ENCODE data around the gene IL1RAP.
A peak's percentile ranks its signal among the peaks of the same experiment; 100 is the strongest.

IL1RAP gene

DNA sequence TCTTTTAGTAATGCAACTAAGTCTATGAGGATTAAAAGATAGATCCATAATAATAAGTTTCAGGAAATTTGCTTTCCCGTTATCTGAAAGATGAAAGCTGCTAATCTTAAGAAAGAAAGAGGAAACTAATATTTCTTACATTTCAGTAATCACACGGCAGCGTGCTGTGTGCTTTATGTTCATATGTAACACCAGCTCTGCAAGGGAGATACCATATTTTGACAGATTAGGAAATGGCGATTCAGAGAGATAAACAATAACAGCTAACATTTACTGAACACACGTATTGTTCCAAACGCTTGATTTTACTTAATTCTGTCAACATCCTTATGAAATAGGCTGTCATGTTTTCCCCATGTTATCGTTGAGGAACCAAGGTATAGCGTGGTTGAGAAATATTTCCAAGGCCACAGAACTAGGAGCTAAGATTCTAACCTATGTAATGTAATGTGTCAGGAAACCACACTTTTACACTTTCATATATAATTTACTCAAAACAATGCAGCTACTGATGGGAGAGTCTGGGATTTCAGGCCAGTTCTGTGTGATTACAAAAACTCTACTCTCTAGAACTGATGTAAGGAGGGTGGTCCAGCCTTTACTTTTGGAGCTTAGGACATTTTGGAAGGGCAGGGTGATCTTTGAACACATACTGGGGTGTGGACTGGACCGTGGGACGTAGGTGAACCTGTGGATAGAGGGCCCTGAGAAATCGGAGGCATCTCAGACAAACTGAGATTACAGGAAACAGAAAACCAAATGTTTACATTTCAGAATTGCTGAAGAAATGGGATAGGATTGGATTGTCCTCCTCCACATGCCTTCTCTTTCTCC lies 100.6 kb downstream of the IL1RAP start:
- no peak for DNase-seq (ENCODE audit: low read depth in 2 of 2)

DNA sequence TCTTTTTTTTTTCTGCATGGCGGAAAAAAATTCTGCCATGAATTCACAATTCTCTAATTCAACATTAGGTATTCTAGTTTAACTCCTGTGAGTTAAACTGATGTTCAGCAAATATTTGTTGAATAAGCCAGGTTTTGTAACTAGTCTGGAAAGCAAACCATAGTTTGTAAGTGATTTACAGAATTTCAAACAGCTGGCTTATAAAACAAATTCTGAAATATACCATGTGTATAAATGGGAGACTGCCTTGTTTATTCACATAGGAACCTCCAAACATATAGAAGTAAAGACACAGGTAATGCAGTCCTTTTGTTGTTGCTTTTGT lies 101.1 kb downstream of the IL1RAP start:
- DNase-seq (ENCODE audit: low read depth in 2 of 2) = no peak

DNA sequence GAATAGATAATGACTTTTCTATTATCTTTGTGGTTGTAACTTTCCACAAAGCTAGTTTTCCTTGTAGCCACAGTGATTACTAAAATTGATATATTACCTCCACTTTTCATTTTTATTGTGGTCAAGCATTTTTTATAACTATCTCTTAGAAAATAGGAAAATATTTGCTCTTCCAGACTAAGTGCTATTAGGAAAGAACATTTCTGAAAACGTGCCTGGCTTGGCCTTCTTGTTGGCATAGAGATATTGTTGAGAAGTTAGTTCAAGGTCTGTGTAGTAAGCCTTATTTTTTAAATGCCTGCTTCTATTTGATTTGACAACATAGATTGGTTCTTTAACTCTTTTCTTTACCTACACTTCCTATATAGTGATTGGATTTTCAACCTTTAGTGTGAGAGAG lies 101.7 kb downstream of the IL1RAP start:
- no peak for DNase-seq (ENCODE audit: low read depth in 2 of 2)

DNA sequence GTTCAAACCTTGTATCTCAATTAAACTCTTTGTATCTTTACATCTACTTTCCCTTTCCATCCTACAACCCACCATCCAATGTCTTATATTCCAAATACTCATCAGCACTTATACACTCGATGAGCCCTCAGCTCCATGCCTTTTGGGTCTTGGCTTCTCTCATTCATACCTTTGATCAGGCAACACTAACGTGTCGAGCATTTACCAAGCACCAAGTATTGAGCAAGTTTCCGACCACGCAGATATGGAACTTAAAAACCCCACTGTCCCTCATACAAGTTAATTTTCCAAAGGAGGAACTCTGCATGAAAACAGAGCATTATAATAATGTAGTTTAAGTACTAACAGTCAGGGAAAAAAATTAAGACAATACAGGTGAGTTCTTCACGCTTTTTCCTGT lies 102.8 kb downstream of the IL1RAP start:
- DNase-seq (ENCODE audit: low read depth in 2 of 2) = no peak

DNA sequence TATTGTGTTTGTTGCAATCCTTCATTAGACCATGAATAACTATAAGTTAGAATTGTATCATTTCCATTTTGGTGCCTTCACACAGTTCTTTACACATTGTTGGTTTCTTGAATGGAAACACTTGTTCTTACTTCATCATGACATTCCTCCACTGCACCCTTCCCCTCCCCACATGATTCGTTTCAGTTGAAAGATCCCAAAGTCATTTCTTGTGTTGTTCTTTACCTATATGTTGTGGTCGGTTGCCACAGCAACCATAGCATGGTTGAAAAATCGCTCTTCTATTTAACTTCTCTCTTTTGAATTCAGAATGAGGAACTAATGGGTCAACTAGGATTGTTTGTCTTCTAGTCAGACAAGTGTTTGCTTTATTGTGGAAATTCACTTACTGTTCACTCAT lies 103.3 kb downstream of the IL1RAP start:
- peak; percentile 4 to 18 for DNase-seq (ENCODE audit: low read depth in 2 of 2)

DNA sequence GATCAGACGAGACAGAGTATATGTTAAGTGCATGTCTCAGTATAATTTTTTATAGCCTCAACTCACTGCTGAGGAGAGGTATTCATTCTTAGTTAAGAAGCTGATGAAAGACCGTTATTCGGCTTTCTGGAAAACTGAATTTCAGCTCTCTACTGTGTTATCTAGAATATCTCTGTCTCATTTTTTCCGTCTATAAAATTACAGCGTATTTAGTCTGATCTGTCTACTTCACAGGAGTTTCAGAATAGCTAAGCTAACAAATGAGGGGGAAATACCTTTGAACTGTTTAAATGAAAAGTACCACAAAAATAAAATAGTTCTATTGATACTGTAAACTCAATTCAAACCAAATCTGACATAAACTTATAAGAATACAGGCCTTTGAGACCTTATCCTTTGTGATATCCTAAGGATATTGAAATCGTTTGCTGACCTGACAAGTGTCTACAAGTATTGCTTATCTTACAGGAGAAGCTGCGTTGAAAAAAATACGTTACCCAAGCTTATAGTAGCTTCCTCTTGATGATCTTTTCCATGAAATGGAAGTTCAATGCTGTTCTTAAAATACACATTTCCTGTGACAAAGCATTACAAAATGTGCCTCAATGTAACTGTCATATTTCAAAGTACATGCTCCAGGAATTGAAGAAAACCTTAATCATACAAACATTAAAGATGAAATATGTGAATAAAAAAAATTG lies 104.6 kb downstream of the IL1RAP start:
- no peak for DNase-seq (ENCODE audit: low read depth in 2 of 2)

DNA sequence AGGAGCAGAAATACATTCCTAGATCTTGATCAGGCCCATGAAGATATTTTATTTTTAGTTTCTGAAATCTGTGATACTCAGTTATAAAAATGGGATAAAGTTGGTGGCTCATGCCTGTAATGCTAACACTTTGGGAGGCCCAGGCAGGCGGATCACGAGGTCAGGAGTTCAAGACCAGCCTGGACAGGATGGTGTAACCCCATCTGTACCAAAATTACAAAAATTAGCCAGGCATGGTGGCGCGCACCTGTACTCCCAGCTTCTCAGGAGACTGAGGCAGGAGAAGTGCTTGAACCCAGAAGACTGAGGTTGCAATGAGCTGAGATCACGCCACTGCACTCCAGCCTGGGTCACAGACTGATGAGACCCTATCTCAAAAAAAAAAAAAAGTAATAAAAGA lies 105.5 kb downstream of the IL1RAP start:
- DNase-seq (ENCODE audit: low read depth in 2 of 2) = no peak

DNA sequence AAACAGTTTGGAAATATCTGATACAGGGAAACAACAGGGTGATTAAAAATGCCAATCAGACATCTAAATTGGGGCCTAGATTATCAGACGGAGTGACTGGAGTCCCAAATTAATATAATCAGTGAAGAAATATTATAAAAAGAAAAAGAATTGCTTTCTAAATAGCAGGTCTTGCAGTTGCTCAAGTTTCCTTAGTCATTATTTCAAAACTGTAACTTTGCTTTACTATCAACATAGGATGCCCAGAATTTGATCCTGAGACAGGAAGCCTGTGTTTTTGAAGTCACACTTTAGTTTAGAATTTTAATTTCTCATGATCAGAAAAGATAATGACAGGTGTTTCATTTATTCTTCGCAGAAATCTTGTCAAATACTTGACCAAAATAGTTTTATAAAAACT lies 105.9 kb downstream of the IL1RAP start:
- DNase-seq (ENCODE audit: low read depth in 2 of 2) = no peak

DNA sequence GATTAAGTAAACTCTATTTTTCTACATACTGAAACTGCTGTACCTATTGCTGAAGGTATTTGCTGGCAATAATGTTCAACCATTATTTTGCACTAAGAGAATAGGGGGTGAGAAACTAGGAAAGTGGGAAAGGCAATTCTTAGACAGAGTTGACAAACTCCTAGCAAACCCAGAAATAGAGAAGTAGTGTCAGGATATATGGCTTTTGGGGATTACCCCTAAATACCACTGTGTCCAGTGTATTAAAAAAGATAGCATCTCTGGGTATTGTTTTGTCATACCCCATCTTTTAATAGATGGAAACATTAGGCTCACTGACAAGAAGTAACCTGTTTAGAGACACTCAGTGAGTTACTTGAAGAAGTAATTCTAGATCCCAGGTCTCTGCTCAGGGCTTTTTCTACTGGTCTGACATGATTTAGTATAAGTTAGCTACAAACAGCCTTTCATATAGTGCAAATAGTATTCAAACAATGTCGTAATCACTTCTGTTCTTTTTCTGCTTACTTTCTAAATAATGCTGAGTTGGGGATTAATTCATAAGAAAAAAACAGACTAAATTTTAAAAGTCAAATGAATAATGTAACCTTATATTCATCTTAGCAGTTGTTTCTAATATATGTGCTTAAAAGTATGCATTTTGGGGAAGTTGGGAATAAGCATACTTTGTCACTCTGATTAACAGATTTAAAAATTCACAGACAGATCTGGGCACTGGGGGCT lies 107.2 kb downstream of the IL1RAP start:
- no peak for DNase-seq (ENCODE audit: low read depth in 2 of 2)

DNA sequence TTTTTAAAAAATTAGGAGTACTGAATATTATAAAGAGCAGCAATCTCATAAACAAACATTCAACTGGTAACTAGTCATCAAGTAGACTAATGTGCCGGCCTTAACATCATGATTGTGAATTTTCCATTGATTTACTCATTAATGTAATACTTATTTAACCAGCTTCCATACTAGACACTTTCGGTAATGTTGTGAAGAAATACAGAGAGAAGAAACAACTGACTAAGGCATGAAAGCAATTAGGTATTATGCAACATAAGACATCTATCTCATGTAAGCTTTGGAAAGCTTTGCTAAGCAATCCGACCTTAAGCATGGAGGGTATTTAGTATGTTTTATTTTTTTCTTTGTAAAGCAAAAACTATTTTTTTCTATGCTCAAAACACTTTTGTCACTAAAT lies 108.0 kb downstream of the IL1RAP start:
- no peak for DNase-seq (ENCODE audit: low read depth in 2 of 2)

DNA sequence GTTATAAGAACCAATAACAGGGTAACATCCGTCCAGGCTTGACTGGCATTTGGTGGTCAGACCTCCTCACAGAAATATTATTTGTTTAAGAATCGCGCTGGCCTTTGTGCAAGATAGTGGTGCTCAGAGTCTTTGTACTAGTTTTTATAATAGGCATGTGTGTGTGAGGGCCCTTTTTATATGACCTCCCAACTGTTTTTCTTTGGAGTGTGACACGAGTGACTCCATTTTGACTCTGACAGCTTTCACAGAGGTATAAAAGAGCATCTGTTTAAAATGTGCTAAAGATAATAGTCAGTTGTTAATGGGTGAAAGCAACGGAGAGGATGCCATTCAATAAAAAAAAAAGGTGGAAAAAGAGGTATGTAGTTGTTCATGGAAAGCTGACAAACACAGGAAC lies 110.4 kb downstream of the IL1RAP start:
- no peak for DNase-seq (ENCODE audit: low read depth in 2 of 2)

DNA sequence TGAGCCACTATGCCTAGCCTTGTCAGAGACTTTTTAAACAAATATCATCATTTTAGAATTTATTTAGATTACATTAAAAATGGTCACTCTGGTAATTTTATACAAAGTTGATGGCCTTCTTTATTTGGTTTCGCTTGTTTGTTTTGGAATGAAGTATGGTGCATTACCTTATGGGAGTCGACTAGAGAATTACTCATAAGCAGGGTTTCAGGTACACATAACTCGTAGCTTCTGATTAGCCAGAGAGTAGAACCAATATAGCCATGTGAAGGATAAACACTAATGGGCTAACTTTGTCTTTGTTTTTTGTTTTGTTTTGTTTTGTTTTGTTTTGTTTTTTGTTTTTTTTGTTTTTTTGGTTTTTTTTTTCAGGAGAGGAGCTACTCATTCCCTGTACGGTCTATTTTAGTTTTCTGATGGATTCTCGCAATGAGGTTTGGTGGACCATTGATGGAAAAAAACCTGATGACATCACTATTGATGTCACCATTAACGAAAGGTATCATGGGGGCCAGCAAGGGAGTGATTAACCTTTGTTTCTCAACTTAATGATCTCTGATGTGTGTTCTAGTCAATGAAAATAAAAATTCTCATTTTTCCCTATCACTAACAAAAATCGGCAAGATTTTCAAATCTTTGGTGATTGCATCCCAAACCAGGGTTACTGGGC lies 113.2 kb downstream of the IL1RAP start:
- DNase-seq (ENCODE audit: low read depth in 2 of 2) = no peak

DNA sequence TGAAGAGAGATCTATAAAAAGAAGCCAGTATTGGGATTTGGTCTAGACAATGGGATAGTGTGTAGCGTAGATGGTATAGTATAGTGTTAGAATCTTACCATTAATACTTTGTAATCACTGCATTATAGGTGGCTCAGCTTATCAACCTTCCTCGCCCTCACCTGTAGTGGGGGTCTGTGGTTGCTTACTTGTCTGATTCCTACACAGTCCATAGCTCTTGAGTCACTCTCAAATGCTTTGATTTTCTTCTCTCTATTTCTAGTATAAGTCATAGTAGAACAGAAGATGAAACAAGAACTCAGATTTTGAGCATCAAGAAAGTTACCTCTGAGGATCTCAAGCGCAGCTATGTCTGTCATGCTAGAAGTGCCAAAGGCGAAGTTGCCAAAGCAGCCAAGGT lies 115.2 kb downstream of the IL1RAP start:
- no peak for DNase-seq (ENCODE audit: low read depth in 2 of 2)

DNA sequence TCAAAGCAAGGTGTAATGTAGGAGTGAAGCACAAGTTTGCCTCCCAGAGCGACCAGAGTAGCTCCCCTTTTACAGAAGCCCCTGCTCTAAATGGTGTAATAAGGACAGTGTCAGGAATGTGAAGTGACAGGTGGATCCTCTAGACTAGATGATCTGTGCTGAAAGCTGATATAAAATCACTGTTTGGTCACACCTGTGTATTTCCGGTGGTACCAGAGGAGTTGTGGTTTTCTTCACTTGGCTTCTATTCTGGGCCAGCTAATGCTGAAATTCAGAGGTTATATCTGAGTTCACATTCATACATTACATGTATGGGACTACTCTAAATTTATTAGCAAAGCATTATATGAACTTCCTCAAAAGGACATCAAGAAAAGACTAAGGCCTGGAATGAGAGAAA lies 117.4 kb downstream of the IL1RAP start:
- no peak for DNase-seq (ENCODE audit: low read depth in 2 of 2)

DNA sequence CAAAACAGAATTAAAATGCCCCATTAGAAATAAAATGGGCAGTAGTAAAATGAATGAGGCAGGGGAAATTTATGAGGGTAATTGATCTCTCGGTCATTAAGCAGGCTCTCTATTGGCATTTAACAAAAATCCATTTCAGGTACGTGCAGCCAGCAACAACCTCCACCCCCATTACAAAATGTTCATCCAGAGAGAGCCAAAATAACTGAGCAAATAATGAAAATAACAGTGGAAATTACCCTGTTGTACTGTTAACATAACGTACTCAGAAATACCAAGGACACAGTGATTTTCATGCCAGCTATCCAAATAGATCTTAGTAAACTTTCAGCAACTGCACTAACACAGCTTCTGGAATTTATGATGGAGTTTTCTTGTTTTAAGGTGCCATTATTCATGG lies 127.7 kb downstream of the IL1RAP start:
- no peak for DNase-seq (ENCODE audit: low read depth in 2 of 2)

DNA sequence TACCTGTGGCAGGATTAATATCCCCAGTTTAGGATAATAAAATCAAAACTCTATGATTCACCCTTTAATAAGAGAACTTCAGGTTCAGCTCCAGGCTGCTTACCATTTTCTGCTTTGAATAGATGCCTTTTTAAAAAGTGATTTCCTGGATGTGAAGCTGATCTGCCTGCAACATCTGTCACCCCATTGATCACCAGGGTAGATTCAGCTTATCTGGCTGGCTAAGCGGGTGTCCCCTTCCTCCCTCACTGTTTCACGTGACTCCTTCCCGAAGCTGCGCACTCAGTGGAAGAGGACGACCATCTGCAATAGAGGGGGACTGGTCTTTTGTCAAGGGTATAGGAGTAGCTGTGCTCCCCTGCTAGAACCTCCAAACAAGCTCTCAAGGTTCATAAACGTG lies 128.1 kb downstream of the IL1RAP start:
- no peak for DNase-seq (ENCODE audit: low read depth in 2 of 2)

DNA sequence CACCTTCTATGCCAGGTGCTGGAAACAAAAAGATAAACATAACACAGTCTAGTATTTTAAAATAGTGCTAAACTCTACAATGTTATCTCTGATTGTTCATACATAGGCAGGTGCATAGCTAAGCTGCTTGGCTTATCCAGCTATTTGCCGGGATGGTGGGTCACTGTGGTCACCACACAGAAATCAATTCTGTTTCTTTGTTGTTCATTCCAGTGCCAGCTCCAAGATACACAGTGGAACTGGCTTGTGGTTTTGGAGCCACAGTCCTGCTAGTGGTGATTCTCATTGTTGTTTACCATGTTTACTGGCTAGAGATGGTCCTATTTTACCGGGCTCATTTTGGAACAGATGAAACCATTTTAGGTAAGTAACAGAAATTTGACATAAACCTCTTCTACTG lies 130.2 kb downstream of the IL1RAP start:
- no peak for DNase-seq (ENCODE audit: low read depth in 2 of 2)

DNA sequence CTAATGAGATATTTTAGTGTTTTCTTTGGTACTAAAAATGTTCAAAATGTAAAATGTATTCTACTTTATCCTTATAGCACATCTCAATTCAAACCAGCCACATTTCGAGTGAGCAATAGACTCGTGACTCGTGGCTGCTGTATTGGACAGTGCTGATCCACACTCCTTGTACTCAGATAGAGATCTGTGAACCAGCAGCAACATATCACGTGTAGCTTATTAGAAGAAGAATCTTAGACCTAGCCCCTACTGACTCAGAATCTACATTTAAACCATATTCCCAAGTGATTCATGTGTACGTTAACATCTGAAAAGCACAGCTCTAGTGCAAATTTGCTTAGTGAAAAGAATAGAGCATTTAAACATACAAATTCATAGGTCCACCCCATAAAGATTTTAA lies 130.9 kb downstream of the IL1RAP start:
- DNase-seq (ENCODE audit: low read depth in 2 of 2) = no peak

DNA sequence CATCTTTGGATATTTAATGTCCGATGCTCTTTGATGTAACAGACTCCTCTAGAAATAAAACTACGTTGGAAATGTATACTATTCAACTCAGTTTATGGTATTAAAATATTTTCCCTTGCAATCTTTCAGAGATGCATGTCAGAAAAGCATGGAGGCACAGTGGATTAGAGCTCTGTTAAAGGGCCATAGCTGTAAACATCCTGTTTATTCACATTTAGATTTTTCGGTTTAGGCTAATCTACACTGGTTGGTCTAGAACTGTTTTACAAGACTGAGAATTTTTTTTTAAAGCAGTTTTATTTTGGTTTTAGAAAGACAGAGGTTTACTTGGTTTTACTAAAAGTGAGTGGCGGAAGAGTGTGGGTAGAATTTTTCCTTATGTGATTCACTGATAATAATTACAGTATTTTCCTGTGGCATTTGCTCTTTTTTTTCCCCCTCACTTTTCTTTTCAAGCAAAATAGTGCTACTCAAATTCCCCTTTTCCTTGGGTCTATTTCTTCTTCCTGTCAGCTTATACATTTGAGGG lies 132.1 kb downstream of the IL1RAP start:
- DNase-seq (ENCODE audit: low read depth in 2 of 2) = no peak

DNA sequence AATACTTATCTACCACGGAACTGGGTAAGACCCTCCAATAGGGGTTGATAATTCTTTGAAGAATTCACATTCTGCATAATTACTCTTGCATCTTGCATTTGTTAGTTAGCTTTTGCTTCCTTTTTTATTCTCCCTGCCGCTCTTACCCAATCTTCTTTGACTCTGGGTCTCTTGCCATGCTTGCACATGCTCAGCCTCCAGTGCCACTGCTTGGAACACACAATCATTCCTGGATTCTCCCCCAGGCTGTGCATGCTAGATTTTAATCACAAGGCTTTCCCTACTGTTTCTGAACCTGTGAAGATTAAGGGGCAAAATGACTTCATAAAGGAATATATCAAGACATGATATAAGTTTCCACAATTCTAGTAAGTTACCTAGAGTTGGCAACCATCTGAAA lies 133.1 kb downstream of the IL1RAP start:
- no peak for DNase-seq (ENCODE audit: low read depth in 2 of 2)

DNA sequence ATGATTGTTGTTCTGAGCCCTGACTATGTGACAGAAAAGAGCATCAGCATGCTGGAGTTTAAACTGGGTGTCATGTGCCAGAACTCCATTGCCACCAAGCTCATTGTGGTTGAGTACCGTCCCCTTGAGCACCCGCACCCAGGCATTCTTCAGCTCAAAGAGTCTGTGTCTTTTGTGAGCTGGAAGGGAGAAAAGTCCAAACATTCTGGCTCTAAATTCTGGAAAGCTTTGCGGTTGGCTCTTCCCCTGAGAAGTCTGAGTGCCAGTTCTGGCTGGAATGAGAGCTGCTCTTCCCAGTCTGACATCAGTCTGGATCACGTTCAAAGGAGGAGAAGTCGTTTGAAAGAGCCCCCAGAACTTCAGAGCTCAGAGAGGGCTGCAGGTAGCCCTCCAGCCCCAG lies 142.0 kb downstream of the IL1RAP start:
- no peak for DNase-seq (ENCODE audit: low read depth in 2 of 2)

DNA sequence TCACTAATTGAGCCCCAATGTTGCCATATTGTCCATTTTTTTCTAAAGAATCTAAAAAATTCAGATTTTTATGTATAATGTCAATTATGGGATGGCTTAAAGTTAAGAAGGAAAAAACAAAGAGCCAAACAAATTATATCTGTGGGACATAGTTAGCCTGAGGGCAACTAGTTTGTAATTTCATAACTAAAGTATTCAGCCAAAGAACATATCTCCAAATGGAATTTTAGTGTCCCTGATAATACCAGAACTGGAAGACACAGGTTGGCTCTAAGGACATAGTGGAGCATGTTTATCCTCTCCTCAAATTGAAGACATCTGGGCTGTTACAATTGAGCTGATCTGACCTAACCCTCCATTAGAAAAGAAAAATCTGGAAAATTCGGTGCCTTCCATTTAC lies 144.2 kb downstream of the IL1RAP start:
- no peak for DNase-seq (ENCODE audit: low read depth in 2 of 2)
